ENCODE results near the gene MARK1.

MARK1 gene

DNA sequence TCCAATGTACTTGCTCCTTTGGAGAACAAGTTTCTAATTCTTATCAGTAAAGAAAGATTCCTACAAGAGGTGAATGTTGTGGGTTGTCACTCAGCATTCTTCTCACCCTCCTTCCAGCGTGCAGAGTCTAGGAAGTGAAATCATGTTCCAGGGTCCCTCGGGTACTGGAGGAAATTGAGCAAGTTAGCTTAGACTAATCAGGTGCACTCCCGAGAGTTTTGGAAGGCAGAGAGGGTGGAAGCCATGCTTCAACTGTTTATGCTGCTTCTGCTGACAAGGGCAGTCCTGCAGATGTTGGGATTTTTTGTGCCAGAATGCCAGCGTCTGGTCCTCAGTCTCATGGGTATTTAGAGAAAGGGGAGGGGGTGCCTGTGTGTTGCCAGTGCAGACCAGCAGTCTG lies 157.0 kb downstream of the MARK1 start:
- H3K79me2 ChIP-seq (ENCODE audit: low read length), result no peaks in the 10 kb centered on the region
- H3K9me3 ChIP-seq (replicated peaks; ENCODE audit: insufficient read depth, low read length), result no peaks in the 10 kb centered on the region
- no peak overlapping the region for H3K4me3 ChIP-seq (ENCODE audit: low read length)
- no peak overlapping the region for H3K9ac ChIP-seq (ENCODE audit: low read length)
- H3K9me2 ChIP-seq (replicated peaks; ENCODE audit: insufficient read depth, low read length), result no peaks in the 10 kb centered on the region
- H3K36me3 ChIP-seq (replicated peaks; ENCODE audit: insufficient read depth, low read length), result no peaks in the 10 kb centered on the region
- H2AFZ ChIP-seq (ENCODE audit: low read length), result no peak overlapping the region
- no peaks in the 10 kb centered on the region for H4K20me1 ChIP-seq (ENCODE audit: insufficient read depth, low read length)
- no peak overlapping the region for H3K4me2 ChIP-seq (ENCODE audit: low read depth, low read length)
- H3F3A ChIP-seq (ENCODE audit: insufficient read depth, low read length), result no peaks in the 10 kb centered on the region
- peaks cover 3% of the 10 kb centered on the region for H3K4me1 ChIP-seq (ENCODE audit: low read length)
- H3K27me3 ChIP-seq (replicated peaks; ENCODE audit: insufficient read depth, low read length), result no peaks in the 10 kb centered on the region
- DNase-seq, result no peak
- no peak overlapping the region for H3K27ac ChIP-seq (ENCODE audit: low read length)
- TF ChIP-seq, protein P1, sequence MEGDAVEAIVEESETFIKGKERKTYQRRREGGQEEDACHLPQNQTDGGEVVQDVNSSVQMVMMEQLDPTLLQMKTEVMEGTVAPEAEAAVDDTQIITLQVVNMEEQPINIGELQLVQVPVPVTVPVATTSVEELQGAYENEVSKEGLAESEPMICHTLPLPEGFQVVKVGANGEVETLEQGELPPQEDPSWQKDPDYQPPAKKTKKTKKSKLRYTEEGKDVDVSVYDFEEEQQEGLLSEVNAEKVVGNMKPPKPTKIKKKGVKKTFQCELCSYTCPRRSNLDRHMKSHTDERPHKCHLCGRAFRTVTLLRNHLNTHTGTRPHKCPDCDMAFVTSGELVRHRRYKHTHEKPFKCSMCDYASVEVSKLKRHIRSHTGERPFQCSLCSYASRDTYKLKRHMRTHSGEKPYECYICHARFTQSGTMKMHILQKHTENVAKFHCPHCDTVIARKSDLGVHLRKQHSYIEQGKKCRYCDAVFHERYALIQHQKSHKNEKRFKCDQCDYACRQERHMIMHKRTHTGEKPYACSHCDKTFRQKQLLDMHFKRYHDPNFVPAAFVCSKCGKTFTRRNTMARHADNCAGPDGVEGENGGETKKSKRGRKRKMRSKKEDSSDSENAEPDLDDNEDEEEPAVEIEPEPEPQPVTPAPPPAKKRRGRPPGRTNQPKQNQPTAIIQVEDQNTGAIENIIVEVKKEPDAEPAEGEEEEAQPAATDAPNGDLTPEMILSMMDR (IDR thresholded peaks at IDR 0.05; ENCODE audit: low read length), result no peak
- no peak for TF ChIP-seq EZH2phosphoT487 (IDR thresholded peaks at IDR 0.05; ENCODE audit: low read length)
- no peak for TF ChIP-seq EZH2 (optimal IDR thresholded peaks at IDR 0.05; ENCODE audit: low read depth, low read length)

DNA sequence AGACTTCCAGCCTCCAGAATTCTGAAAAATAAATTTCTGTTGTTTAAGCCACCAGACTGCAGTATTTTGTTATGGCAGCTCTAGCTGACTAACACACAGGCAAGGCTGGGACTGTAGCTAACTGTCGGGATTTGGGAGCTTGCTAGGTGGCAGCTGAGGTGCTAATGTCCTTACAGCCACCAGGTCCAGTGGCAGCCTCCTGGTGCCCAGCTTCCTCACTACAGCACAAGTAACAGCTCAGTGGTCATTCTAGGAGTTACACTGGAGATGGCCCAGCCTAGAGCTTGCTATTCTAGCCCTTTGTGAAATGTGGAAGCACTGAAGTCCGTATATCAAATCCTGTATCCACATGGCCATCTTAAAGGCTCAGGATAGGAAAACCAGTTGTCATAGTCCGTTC lies 157.9 kb downstream of the MARK1 start:
- H3K9me2 ChIP-seq (replicated peaks; ENCODE audit: insufficient read depth, low read length), result no peaks in the 10 kb centered on the region
- H3K4me3 ChIP-seq (ENCODE audit: low read length), result no peak overlapping the region
- no peaks in the 10 kb centered on the region for H4K20me1 ChIP-seq (ENCODE audit: insufficient read depth, low read length)
- no peak overlapping the region for H3K4me2 ChIP-seq (ENCODE audit: low read depth, low read length)
- H3K27ac ChIP-seq (ENCODE audit: low read length), result no peak overlapping the region
- H3K4me1 ChIP-seq (ENCODE audit: low read length), result peaks cover 3% of the 10 kb centered on the region
- no peaks in the 10 kb centered on the region for H3K27me3 ChIP-seq (replicated peaks; ENCODE audit: insufficient read depth, low read length)
- H3K36me3 ChIP-seq (replicated peaks; ENCODE audit: insufficient read depth, low read length), result no peaks in the 10 kb centered on the region
- H3K9me3 ChIP-seq (replicated peaks; ENCODE audit: insufficient read depth, low read length), result no peaks in the 10 kb centered on the region
- TF ChIP-seq, protein P1 (IDR thresholded peaks at IDR 0.05; ENCODE audit: low read length), result no peak
- TF ChIP-seq EZH2 (optimal IDR thresholded peaks at IDR 0.05; ENCODE audit: low read depth, low read length), result no peak
- no peak for TF ChIP-seq EZH2phosphoT487 (IDR thresholded peaks at IDR 0.05; ENCODE audit: low read length)
- no peak for DNase-seq
- H3F3A ChIP-seq (ENCODE audit: insufficient read depth, low read length), result no peaks in the 10 kb centered on the region
- no peak overlapping the region for H3K9ac ChIP-seq (ENCODE audit: low read length)
- H3K79me2 ChIP-seq (ENCODE audit: low read length), result no peaks in the 10 kb centered on the region
- H2AFZ ChIP-seq (ENCODE audit: low read length), result no peak overlapping the region

DNA sequence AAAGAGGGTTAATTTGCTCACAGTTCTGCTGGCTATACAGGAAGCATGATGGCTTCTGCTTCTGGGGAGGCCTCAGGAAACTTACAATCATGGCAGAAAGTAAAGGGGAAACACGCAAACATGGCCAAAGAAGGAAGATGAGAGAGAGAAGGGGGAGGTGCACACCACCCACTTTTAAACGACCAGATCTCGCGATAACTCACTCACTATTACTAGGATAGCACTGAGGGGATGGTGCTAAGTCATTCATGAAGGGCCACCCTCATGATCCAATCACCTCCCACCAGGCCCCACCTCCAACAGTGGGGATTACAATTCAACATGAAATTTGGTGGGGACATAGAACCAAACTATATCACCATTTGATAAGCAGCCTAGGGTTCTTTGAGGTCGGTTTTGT lies 159.9 kb downstream of the MARK1 start:
- H4K20me1 ChIP-seq (ENCODE audit: insufficient read depth, low read length), result no peaks in the 10 kb centered on the region
- H3K27me3 ChIP-seq (replicated peaks; ENCODE audit: insufficient read depth, low read length), result peaks cover 7% of the 10 kb centered on the region; the same call in 1 of the 2 replicates
- no peaks in the 10 kb centered on the region for H3K36me3 ChIP-seq (replicated peaks; ENCODE audit: insufficient read depth, low read length)
- no peak overlapping the region for H3K4me2 ChIP-seq (ENCODE audit: low read depth, low read length)
- no peak overlapping the region for H3K4me3 ChIP-seq (ENCODE audit: low read length)
- H3K9ac ChIP-seq (ENCODE audit: low read length), result no peak overlapping the region
- H3K27ac ChIP-seq (ENCODE audit: low read length), result no peak overlapping the region
- TF ChIP-seq, protein P1 (IDR thresholded peaks at IDR 0.05; ENCODE audit: low read length), result no peak
- TF ChIP-seq EZH2phosphoT487 (IDR thresholded peaks at IDR 0.05; ENCODE audit: low read length) (no peak), EZH2 (optimal IDR thresholded peaks at IDR 0.05; ENCODE audit: low read depth, low read length) (no peak)
- DNase-seq, result no peak
- no peaks in the 10 kb centered on the region for H3K9me2 ChIP-seq (replicated peaks; ENCODE audit: insufficient read depth, low read length)
- H3K4me1 ChIP-seq (ENCODE audit: low read length), result peaks cover 3% of the 10 kb centered on the region
- H3K9me3 ChIP-seq (replicated peaks; ENCODE audit: insufficient read depth, low read length), result no peaks in the 10 kb centered on the region
- no peaks in the 10 kb centered on the region for H3F3A ChIP-seq (ENCODE audit: insufficient read depth, low read length)
- H2AFZ ChIP-seq (ENCODE audit: low read length), result no peak overlapping the region
- no peaks in the 10 kb centered on the region for H3K79me2 ChIP-seq (ENCODE audit: low read length)
